ENCODE measurements around the gene TANC1.

DNA sequence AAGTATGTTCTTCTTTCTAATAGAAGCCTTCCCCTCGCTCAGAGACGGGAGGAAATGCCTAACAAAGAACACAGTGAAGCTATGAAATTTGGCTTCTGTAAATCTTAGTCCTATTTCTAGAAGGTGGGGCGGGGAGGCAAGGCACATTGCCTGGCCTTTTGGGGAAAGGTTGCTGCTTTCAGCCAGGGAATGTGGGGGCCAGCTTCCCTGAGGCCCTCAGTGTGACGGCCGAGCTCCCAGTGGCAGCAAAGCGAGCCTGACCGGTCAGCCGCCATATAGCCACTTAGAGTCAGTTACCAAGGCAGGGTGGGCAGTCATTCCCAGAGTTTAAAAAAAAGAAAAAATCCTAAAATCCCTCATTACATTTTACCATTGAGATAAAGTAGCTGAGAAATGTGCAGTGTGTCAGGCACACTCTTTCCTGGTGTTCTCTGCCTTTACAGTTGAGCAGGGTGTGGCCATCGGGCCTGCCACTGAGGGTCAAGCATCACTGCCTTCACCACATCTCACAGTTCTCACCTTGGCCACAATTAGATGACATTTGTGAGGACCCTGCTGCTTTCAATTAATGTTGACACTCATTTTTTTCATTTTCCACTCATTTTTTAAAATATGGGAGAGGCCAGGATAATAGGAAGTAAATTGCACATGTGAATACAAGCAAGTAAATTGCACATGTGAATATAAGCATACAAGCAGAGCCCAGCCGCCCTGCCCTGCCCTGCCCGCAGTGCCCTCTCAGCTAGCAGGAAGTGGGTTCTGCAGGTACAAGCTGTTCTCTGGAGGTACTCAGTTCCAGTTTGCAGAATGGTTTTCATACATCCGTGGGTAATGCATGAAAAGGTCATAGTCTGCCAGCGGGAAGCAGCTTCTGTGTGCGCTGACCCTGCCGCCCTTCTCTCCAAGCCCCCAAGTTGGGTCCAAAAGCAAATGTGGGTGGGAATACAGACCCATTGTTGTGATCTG lies 241.2 kb downstream of the TANC1 start:
- TF ChIP-seq, protein P1, sequence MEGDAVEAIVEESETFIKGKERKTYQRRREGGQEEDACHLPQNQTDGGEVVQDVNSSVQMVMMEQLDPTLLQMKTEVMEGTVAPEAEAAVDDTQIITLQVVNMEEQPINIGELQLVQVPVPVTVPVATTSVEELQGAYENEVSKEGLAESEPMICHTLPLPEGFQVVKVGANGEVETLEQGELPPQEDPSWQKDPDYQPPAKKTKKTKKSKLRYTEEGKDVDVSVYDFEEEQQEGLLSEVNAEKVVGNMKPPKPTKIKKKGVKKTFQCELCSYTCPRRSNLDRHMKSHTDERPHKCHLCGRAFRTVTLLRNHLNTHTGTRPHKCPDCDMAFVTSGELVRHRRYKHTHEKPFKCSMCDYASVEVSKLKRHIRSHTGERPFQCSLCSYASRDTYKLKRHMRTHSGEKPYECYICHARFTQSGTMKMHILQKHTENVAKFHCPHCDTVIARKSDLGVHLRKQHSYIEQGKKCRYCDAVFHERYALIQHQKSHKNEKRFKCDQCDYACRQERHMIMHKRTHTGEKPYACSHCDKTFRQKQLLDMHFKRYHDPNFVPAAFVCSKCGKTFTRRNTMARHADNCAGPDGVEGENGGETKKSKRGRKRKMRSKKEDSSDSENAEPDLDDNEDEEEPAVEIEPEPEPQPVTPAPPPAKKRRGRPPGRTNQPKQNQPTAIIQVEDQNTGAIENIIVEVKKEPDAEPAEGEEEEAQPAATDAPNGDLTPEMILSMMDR (IDR thresholded peaks at IDR 0.05), result no peak
- peak in 2 of 3 donors; percentile 36 to 55 for TF ChIP-seq POLR2AphosphoS5 (IDR thresholded peaks at IDR 0.05)
- TF ChIP-seq POLR2A (IDR thresholded peaks at IDR 0.05), result no peak

Data from transverse colon (tissue), 4 donors.